HCT116 (cell line): Measurements from ENCODE around the gene CFAP298.

Experiments
- EZH2 ChIP-seq: fragments of 200-600 bp; sonication (generic); IDR thresholded peaks from 2 replicates; pipeline ENCODE4 v1.6.1; 2017; ENCODE audit warnings: antibody characterized with exemption, mixed run types
- POLR2A ChIP-seq: IDR thresholded peaks from 2 replicates; pipeline ENCODE4 v1.7.0; 2011; ENCODE audit warnings: borderline replicate concordance; ENCODE audit not compliant: insufficient read depth, insufficient read length; ENCODE audit errors: extremely low read depth
- POLR2AphosphoS5 ChIP-seq: IDR thresholded peaks from 2 replicates; pipeline ENCODE4 v1.6.1; 2011; ENCODE audit warnings: mild to moderate bottlenecking, low read depth, low read length, moderate library complexity
- REST ChIP-seq: IDR thresholded peaks from 2 replicates; pipeline ENCODE4 v1.6.1; 2012; ENCODE audit warnings: low read depth
- TCF7L2 ChIP-seq: IDR thresholded peaks from 2 replicates; pipeline ENCODE4 v1.7.0; 2011; ENCODE audit warnings: borderline replicate concordance, inconsistent platforms; ENCODE audit not compliant: insufficient read depth, insufficient read length; ENCODE audit errors: extremely low read depth
- TF ChIP-seq, protein P1 (sequence below): IDR thresholded peaks from 2 replicates; pipeline ENCODE4 v1.6.1; 2012
- TF ChIP-seq, protein P2 (sequence below), 3 experiments: fragments of 200-600 bp in 1 of 3; sonication (generic) in 1 of 3; IDR thresholded peaks in 2 of 3; conservative IDR thresholded peaks in 1 of 3; 2 replicates each; pipeline ENCODE4 v1.5.1; 2012 to 2017; ENCODE audit warnings: low read depth in 2 of 3, low read length in 2 of 3, antibody characterized with exemption in 1 of 3, borderline replicate concordance in 1 of 3, control low read depth in 1 of 3, mild to moderate bottlenecking in 1 of 3, mixed read lengths in 1 of 3, mixed run types in 1 of 3, moderate library complexity in 1 of 3; ENCODE audit not compliant: insufficient read depth in 1 of 3

DNA sequence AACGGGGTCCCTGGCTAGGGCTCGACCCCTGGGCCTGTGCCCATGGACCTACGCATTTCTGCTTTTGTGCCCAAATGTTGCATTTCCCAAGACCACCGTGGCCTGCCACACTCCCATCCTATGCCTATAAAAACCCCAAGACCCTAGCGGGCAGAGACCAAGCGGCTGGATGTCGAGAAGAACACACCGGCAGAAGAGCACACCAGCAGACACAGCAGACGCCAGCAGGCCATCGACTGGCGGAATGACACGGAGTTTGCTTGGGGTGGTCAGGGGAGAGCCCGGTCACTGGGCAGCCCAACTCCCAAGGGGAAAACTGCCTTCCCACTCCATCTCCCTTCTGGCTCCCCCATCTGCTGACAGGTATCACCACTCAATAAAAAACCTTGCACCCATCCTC, 31.2 kb downstream of the CFAP298 start:
- TF ChIP-seq POLR2AphosphoS5 (no peak), REST (no peak), POLR2A (no peak), EZH2 (no peak), TCF7L2 (no peak)
- TF ChIP-seq, protein P1, sequence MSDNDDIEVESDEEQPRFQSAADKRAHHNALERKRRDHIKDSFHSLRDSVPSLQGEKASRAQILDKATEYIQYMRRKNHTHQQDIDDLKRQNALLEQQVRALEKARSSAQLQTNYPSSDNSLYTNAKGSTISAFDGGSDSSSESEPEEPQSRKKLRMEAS = no peak
- TF ChIP-seq, protein P2, sequence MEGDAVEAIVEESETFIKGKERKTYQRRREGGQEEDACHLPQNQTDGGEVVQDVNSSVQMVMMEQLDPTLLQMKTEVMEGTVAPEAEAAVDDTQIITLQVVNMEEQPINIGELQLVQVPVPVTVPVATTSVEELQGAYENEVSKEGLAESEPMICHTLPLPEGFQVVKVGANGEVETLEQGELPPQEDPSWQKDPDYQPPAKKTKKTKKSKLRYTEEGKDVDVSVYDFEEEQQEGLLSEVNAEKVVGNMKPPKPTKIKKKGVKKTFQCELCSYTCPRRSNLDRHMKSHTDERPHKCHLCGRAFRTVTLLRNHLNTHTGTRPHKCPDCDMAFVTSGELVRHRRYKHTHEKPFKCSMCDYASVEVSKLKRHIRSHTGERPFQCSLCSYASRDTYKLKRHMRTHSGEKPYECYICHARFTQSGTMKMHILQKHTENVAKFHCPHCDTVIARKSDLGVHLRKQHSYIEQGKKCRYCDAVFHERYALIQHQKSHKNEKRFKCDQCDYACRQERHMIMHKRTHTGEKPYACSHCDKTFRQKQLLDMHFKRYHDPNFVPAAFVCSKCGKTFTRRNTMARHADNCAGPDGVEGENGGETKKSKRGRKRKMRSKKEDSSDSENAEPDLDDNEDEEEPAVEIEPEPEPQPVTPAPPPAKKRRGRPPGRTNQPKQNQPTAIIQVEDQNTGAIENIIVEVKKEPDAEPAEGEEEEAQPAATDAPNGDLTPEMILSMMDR (IDR thresholded peaks at IDR 0.05 in 2 of 3, conservative IDR thresholded peaks at IDR 0.05 in 1 of 3; ENCODE audit: borderline replicate concordance in 1 of 3, insufficient read depth in 1 of 3, low read depth in 2 of 3, low read length in 2 of 3) = no peak
